DMS 273 (cell line): Measurements from ENCODE around the gene FAM120B.

ENCODE experiments used
- DNase-seq: peaks from one replicate; lab custom pipeline; 2025; ENCODE audit not compliant: unreplicated experiment; lab: John Stamatoyannopoulos, UW

Gene FAM120B

DNA sequence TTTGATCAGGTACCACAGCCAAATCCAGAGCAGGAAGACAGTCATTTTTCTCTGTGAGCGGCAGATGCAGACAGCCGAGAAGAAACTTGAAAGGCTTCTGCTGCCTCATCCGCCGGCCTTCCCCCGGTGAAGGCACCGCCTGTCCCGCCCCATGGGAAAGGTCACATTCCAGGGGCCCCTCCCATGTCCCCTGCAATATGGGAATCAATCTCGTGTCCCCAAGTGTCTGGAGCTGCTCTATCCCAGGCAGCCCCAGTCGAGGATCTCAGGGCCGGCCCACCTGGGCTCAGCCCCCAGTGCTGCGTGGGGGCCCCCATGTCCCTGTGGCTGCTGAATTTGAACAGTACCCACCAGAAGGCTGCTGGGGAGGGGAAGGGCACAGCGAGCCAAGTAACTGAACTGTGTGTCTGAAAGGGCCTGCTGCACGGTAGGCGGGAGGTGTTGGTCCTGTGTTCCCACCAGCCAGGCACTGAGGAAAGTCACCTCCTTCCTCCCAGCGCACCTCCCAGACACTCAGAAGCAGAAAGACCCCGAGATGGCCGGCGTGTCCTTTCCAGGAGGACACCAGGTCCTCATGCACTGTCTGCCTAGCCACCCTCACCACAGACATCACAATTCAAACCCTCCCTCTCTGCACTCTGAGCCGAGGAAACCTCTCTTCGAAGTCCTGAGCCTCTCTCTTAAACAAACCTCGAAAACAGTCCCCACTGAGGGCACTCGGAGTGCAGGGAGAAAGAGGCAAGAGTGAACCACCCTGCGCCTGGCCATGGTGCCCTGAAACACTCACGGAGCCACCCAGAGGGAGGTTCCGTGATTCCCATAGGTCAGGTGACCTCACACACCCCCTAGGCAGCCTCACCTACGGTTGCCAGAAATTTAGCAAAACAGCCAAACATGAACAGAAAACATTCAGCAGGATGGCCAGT lies 147.3 kb downstream of the FAM120B start:
- DNase-seq, result no peak

DNA sequence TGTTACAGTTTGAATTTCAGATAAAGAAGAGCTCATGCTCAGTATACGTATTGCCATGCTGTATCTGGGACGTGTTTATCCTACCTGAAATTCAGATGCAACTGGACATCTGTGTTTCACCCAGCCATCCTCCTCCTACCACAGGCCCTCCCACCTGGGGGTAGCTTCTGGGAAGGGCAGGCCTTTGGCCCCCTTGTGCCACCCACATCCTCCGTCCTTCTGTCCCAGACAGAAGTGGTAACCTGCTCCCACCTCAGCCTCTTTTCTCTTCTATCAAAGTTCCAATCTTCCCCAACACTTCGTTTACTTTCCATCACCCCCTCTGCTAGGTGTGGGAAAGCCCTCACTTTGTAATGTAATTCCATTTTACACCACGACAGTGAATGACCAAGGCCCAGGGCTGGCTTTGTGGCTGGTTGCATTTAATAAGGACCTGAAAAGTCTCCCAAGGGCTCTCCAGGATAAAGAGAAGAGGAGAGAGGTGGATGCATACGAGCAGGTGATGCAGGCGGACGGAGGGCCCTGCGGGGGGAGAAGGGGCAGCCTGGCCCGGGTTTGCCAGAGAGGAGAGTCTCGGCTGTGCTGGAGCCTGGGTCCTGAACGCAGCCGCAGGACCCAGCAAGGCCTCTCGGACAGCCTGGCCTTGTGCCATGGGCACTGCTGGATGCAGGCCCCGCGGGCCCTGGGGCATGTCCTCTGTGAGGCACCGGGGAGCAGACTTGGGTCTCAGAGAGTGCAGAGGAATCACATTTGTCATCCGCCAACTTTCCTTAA lies 148.1 kb downstream of the FAM120B start:
- no peak for DNase-seq

DNA sequence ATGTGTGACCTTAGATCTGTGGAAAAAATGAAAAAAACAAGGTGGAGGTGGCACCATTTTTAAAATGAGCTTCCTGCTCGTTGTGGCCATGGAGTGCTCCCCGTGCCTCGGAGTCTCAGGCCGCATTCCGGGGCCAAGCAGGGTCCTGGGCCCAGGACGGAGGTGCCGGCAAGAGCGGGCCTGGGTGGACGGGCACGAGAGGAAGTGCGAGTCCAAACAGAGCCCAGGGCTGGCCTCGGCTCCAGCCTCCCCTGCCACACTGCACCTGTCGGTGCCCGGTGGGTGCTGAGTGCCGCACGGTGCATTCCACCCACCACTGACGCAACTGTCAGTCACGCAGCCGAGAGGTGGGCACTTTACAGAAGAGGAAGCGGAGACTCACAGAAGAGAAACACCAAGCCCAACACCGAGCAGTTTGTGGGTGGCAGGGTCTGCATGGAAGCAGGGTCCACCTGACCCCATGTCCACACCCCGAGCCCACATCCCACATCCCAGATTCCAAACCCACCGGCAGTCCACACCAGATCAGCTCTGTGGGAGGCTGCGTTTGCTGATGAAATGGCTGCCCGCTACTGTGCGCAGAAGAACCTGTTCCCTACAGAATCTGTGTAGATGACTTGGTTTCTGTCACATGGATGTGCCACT lies 148.9 kb downstream of the FAM120B start:
- DNase-seq, result no peak

DNA sequence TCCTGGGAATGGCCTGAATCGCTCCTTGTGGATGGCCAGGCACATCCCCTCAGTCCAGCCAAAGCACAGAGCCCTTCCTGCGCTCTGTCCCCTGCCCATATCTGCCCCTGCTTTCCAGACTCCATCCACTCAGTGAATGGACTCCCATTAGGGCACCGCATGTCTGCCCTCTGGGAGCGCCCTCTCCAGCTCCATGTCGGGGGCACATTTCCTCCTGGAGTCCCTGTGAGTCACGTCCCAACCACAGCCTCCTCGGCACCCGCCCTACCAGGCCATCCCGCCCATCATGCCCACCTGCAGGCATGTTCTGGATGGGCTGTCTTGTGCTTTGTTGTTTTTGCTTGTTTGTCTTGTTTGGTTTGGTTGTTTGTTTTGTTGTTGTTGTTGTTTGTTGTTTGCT lies 149.8 kb downstream of the FAM120B start:
- no peak for DNase-seq
